ENCODE results near the gene TLE6.
A peak's percentile ranks its signal among the peaks of the same experiment; 100 is the strongest.
"Not testable (repeated sequence)": the region's sequence is repeated elsewhere in the genome, so short reads cannot be mapped to it uniquely, and the experiment has no call there.

The TLE6 gene

DNA sequence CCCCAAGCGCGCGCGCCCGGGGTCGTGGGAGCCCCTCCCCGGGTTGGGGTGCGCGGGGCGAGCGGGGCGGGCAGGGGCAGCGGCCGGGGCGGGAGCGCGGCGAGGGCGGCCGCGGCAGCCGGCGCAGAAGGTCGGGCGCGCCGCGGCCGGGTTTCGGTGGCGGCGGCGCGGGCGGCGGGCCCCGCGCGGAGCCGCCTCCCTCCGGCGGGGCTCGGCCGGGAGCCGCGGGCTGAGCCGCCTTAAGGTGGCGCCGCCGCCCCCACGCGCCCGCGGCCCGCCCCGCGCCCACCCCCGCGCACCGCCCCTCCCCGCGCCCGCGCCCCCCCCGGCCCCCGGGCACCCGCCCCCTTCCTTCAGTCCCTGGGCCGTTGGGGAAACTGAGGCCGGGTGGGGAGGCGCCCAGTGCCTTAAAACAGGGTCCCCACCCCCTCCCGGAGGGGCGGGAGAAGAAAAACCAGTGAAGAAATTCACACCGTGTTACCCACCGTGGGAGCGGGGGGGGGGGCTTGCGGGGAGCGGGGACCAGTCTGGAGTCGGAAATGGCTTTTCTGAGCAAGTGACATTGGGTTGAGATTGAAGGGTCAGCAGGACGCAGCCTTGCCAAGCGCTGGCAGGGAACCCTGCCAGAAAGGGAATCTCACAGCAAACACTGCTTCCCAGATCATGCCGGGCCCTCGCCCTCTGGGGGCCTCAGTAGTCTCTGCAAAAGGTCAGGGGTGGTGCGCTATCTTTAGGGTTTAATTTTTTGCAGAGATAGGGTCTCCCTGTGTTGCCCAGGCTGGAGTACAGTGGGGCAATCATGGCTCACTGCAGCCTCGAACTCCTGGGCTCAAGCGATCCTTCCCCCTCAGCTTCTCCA, 51.9 kb downstream of the TLE6 start, which contains the start of gene TLE2:
Gene TLE2 (minus strand): TSS at position 216 of the 859 bp plus-strand sequence. CDS start 376 bp downstream, outside the sequence.
- no peak for DNase-seq (ENCODE audit: low read depth)

DNA sequence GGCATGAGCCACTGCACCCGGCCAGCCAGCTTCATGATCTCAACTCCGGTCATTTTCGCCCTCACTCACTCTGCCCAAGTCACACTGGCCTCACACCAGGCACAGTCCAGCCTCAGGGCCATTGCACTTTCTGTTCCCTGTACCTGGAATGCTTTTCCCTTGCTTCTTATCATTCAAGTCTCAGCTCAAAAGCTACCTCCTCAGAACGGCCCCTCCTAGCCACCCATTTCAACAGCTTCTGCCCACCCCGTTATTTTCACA, 54.2 kb downstream of the TLE6 start:
- no peak for DNase-seq (ENCODE audit: low read depth)

DNA sequence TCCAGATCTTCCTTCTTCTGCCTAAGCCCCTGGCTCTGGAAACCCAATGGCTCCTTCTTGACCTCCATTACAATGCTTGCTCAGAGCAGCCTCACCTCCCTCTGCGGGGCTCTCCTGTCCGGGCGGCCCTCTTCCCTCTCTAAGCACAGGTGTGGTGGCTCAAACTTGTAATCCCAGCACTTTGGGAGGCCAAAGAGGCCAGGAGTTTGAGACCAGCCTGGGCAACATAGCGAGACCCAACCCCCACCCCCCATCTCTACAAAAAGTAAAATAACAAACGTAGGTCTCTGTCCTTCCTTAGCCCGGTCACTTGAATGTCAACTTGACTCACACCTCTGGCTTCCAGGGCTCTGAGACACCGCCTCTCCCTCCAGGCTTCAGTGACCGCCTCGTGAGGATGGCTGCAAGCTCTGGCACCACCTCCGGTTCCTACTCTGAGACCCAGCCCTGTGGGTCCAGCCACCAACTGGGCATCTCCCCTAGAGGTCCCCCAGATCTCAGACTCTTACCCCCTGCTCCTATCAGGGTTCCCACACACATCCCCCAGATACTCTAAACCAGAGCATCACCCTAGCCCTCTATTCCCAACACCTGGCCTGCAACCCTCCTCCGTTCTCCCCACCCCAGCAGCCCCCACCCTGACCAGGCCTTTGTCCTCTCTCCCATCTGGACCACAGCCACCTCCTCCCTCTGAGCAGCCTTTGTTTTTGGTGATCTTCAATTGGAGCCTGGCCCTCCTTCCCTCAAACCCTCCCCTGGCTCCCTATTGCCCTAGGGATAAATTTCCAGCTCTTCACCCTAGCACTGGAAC, 56.4 kb downstream of the TLE6 start:
- DNase-seq (ENCODE audit: low read depth): no peak

DNA sequence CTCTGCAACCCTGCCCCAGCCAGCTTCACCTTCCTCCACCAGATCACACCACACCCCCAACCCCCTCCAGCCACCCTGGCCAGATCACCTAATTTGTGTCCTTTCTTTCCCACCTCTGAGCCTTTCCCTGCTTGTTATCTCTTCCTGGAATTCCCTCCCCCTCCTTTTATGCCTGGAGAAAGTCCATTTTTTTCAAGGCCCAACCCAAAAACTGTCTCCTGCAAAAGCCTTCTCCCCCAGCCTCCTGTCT, 57.0 kb downstream of the TLE6 start:
- no peak for DNase-seq (ENCODE audit: low read depth)

DNA sequence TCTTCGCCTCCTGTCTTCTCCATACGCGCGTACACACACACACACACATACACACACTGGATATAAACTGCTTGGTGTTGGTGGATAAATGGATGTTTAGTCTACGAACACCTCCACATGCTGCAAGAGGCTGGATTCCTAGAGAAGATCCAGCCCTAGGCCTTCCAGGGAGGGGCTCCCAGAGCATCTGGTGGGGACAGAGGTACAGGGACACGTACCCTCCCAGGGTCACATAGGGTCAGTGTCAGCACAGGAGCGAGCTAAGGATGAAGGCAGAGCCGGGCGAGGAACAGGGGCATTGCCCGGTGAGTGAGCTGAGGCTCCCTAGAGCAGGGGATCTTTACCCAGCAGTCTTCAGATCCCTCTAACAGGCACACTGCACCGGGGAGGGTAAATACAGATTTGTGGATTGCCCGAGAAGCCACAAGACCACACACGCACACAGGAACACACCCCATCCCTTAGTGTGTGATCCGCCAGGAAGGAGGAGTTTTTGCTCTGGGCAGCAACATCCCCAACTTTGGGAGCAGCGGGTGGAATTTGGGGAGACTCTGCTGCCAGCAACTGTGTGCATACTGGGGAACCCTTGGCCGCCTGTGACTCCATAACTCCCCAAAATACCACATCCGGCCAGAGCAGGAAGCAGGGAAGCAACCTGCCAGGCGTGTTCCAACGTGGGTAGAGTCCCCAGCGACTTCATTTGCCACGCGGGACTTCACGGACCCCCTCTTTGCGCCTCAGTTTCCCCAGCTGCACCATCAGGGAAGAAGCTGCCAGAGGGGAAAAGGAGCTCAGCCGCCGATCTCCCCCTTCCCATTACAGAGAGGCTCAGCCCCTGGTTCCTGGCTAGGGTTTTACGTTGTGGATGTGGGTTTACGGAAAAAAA, 57.5 kb downstream of the TLE6 start:
- no peak for DNase-seq (ENCODE audit: low read depth)

DNA sequence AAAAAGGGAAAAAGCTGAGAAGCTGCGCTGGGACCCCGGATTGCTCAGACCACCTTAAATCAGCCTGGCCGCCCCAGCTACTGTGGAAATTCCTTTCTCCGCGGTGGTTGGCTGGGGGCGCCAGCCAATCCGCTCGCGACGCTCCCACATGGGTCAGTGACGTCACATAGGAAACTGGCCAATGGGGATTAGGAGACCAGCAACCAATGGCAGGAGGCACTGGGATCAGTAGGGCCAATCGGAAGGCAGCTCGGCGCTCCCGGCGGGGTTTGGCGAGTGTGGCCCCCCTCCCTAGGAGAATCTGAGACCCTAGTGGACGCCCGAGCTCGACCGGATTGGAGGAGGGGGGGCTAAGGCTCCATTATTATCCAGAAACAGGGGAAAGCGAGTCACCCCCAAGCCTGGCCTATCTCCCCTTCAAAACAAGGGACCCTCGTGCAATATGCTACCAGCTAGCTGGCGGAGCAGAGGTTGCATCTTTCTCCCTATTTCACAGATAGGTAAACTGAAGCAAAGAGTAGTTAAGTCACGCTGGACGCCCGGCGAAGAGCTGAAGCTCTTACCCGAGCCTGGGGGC, 58.3 kb downstream of the TLE6 start:
- peak; percentile 99 for DNase-seq (ENCODE audit: low read depth)

DNA sequence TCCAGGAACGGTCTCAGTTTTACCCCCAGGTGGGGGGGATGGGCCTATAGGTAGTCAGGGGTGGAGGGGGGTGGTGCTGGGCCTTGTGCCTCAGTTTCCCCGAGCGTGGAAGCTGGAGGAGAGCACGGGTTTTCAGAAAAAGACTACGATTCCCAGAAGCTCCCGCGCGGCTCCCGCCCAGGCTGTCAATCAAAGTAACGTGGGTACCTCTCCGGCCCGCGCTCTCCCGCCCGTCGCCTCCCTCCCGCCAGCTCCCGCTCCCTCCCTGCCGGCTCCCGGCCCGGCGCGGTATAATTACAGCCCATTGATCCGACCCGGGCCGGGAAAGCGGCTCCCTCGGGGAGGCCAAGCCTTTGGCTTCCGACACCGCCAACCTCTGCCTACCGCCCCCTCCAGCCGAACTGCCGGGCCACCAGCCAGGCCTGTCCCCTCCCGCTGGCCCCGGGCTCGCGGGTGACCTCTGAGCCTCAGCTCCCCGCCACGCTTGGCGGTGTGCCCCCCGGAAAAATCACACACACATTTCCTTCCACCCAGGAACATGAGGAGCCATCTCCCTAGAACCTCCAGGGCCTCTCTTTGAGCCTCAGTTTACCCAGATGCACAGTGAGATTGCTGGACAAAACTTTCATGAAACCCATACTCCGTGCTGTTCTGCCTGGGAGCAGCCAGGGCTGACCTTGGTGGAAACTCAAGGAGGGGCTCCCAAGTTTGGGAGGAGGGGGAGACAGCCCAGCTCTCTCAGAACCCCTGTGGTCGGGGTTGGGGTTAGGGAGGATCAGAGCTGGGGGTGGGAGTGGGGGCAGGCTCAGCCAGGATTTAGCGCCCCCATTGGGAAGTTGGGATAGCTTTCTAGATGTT, 59.0 kb downstream of the TLE6 start:
- peak; percentile 85 for DNase-seq (ENCODE audit: low read depth)

DNA sequence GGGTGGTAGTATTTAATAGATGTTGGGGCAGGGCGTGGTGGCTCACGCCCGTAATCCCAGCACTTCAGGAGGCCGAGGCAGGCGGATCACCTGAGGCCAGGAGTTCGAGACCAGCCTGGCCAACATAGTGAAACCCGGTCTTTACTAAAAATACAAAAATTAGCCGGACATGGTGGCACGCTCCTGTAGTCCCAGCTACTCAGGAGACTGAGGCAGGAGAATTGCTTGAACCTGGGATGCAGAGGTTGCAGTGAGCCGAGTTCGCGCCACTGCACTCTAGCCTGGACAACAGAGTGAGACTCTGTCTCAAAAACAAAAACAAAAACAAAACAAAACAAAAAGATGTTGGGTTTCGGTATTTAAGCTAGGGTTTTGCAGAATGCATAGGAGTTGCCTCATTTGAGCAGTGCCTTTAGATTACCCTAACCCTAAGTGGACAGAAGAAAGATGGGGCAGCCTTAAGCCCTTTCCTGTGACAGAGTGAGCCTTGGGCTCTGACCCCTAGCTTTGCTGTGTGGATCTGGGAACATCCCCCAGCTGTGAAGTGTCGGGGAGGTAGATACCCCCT, 59.7 kb downstream of the TLE6 start:
- DNase-seq (ENCODE audit: low read depth): not testable (repeated sequence)

DNA sequence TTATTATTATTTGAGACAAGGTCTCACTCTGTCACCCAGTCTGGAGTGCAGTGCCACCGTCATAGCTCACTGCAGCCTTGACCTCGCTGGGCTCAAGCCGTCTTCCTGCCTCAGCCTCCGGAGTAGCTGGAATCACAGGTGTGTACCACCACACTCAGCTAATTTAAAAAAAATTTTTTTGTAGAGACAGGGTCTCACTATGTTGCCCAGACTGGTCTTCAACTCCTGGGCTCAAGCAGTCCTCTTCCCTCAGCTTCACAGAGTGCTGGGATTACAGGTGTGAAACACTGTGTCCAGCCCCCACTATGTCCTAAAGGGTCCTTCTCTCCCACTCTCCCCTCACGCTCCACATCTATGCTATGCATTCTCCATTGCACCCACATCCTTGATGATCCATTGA, 60.9 kb downstream of the TLE6 start:
- DNase-seq (ENCODE audit: low read depth): no peak

DNA sequence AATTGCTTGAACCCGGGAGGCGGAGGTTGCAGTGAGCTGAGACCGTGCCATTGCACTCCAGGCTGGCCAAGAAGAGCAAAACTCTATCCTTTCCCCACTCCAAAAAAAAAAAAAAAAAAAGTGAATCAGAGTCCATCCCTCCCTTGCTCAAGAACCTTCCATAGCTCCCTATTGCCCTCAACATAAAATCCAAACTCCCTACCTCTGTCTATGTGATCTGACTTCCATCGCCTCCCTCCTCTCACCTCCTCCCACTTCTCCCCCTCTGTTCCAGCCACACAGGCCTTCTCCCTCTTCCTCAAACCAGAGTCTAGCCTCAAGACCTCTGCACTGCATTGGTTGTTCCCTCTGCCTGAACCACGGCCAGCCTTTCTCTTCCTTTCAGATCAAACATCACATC, 61.8 kb downstream of the TLE6 start:
- no peak for DNase-seq (ENCODE audit: low read depth)

DNA sequence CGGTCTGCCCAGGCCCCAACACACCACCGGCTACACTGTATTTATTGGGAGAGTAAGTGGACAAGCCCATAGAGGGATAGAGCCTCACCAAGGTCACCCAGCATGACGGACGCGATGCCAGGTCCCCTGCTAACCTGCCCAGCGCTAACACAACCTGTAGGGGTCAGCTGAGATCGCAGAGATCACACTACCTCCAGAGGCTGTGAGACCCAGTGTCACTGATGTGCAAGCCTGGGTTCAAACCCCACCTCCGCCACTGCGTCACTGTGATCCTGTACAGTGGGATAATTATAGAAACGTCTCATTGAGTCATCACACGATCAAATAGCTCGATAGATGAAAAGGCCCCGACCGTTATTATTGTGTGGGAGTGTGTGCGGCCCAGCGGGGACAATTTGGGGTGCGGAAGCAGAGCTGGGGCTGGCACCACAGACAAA, 62.3 kb downstream of the TLE6 start:
- DNase-seq (ENCODE audit: low read depth): no peak

DNA sequence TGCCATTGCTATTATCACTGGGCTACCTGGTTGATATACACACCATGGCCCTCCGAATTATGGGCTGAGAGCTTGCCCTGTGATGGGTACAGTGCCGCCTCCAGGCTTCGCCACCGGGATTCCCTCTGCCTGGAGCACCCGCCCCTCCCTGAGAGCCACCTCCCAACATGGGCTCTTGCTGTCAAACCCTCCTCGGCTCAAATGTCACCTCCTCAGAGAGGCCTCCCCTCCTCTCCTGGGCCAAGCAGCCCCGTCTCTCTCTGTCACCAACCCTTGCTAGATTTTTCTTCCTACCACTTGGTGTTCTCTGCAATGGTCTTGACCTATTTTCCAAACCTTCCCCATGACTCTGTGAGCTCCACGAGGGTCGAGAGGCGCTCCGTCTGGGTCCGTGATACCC, 64.0 kb downstream of the TLE6 start:
- DNase-seq (ENCODE audit: low read depth): no peak

DNA sequence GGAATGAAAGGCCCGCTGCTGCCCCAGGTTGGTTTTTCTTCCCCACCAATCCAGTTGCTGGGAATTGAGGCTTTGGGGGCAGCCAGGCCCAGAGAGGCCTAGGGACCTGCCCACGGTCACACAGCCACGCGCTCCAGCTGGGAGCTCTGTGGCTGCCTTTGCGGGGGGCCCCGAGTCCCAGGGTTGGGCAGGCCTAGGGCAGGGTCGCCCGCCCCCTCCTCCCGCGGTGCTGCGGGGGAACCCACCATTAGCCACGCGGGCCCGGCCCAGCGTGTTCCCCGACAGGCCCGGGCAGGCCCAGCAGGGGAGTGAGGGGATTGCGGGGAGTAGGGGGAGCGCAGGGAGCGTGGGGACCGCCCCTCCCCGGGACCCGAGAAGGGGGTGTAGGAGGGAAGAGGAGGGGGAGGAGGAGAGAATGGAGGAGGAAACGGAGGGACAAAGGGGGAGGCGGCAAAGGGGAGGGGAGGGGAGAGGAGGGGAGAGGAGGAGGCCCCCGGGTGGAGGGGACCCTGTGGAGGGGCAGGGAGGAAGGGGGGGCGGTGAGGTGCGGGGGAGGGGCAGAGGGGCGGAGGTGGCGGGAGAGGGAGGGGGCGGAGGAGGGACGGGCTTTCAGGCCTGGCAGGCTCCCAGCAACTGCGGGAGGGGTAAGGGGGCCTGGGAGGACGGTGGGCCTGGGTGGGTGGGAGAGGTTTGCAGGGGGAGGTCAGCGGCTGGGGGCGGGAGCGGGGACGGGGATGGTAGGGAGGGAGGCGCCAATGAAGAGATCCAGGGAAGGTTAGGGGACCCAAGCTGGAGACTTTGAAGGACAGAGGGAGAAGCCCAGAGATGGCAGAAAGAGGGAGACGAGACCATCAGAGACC, 64.6 kb downstream of the TLE6 start:
- DNase-seq (ENCODE audit: low read depth): no peak

DNA sequence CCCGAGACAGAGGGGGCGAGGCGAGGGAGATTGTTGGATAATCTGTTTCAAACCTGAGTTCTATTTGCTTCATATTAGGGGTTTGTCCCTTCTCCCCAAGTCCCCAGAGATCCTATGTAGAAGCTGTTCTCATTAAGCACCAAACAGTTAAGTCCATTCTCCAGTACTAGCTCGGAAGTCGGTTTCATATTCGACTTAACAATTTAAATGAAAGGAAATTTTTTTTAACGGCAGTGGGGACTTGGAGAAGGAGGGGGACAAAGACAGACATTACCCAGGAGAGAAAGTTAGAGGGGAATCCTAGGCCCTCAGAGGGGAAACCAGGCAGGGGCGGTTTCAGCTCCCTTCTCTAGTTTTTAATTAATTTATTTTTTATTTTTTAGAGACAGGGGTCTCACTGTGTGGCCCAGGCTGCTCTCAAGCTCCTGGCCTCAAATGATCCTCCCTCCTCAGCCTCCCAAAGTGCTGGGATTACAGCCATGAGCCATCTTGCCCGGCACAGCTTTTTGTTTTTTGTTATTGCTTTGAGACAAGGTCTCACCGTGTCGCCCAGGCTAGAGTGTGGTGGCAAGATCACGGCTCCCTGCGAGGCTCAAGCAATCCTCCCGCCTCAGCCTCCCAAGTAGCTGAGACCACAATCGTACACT, 65.4 kb downstream of the TLE6 start:
- no peak for DNase-seq (ENCODE audit: low read depth)
